Activated B cell treated with CpG ODN at 0.5 μM for 24 hours (primary cell): Measurements from ENCODE around the gene KRTAP5-2. TPM values are rescaled to one million over a fixed set of nuclear protein-coding genes. Genes with fewer than 3 reads are reported as not detected.
"Not testable (repeated sequence)": the region's sequence is repeated elsewhere in the genome, so short reads cannot be mapped to it uniquely, and the experiment has no call there.

ENCODE experiments used
- ATAC-seq: fragments of 200-7000 bp; cut with Tn5 transposase; one replicate; pipeline ENCODE4 v1.10.0; 2021; ENCODE audit warnings: low read depth, mild to moderate bottlenecking, moderate library complexity
- CTCF ChIA-PET: fragments of 350-600 bp; sonication (Branson Sonifier 250); formaldehyde crosslinking; loops from one replicate; lab custom pipeline; 2021; ENCODE audit warnings: antibody characterized with exemption; lab: Charles Lee
- POLR2A ChIA-PET: fragments of 350-600 bp; sonication (Branson Sonifier 250); formaldehyde crosslinking; loops from one replicate; lab custom pipeline; 2021; ENCODE audit warnings: antibody characterized with exemption; lab: Charles Lee
- DNase-seq: peaks from one replicate; pipeline ENCODE4 v3.0.0; 2022
- H3K27ac Mint-ChIP-seq: one replicate; pipeline ENCODE4 v1.8.0; 2020; ENCODE audit warnings: mixed read lengths
- H3K27me3 Mint-ChIP-seq: one replicate; pipeline ENCODE4 v1.8.0; 2021; ENCODE audit warnings: mixed read lengths
- H3K36me3 Mint-ChIP-seq: one replicate; pipeline ENCODE4 v1.8.0; 2021; ENCODE audit warnings: low read depth, mixed read lengths
- H3K4me1 Mint-ChIP-seq: one replicate; pipeline ENCODE4 v1.8.0; 2021; ENCODE audit warnings: mixed read lengths
- H3K4me3 Mint-ChIP-seq: one replicate; pipeline ENCODE4 v1.8.0; 2020; ENCODE audit warnings: mild to moderate bottlenecking, mixed read lengths
- H3K9me3 Mint-ChIP-seq: one replicate; pipeline ENCODE4 v1.8.0; 2020; ENCODE audit warnings: mixed read lengths
- intact Hi-C: fragments of 100-400 bp; cut with micrococcal nuclease; formaldehyde crosslinking; loops from one replicate; pipeline ENCODE4 v1.15.1; 2024
- total RNA-seq: library from RNA; stranded (reverse); gene quantifications from 2 replicates; pipeline ENCODE4 v1.2.3, GENCODE V29; 2022
- TF ChIP-seq, protein P1 (sequence below): fragments of 200-600 bp; IDR thresholded peaks from one replicate; pipeline ENCODE4 v1.8.0; 2022; ENCODE audit warnings: antibody characterized with exemption, mild to moderate bottlenecking

The KRTAP5-2 gene
- total RNA-seq, 1 donor from 2014 or later = not detected

DNA sequence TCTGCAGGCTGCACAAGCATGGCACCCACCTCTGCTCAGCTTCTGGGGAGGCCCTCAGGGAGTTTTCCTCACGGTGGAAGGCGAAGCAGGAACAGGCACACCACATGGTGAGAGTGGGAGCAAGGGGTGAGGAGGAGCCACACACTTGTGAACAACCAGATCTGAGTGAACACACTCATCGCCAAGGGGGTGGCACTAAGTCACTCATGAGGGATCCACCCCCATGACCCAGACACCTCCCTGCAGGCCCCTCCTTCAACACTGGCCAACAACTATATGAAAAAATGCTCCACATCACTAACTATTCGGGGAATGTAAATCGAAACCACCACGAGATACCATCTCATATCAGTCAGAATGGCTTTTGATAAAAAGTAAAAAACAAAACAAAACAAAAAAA lies 722 bp upstream of the KRTAP5-2 start:
- ATAC-seq = no peak
- CTCF ChIA-PET = no interaction called here
- intact Hi-C loops = no loop called here

DNA sequence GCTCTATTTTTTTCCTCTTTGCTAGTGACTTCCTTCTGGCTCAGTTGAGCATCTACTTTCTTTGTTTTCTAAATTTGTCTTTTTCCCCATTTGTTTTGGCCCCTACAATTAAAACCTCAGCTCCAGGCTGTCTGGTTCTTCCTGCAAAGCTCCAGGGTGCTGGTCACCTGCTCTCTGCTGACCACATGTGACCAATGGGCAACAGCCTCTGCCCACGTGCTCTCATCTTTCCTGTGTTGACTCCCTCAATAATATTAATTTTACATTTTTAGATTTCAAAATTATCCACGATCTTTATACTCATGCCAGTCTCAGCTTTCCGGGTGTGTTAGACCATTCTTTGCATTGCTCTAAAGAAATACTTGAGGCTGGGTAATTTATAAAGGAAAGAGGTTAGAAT lies 312 bp upstream of the KRTAP5-2 start:
- H3K27ac Mint-ChIP-seq, intact Hi-C loops, CTCF ChIA-PET, ATAC-seq, POLR2A ChIA-PET, DNase-seq, H3K9me3 Mint-ChIP-seq, H3K4me3 Mint-ChIP-seq, H3K36me3 Mint-ChIP-seq: not testable (repeated sequence)
- peaks cover 15% of the 10 kb centered on the region for H3K4me1 Mint-ChIP-seq
- H3K27me3 Mint-ChIP-seq = peaks cover 36% of the 10 kb centered on the region

More for the DNA sequence above, 722 bp upstream of the KRTAP5-2 start:
- DNase-seq = no peak
- POLR2A ChIA-PET = interaction anchor here (0.6 kb wide), 1 partner anchor 27 kb away, joined by 6 read pairs; no protein-coding TSS in a partner anchor
- peaks cover 15% of the 10 kb centered on the region for H3K4me1 Mint-ChIP-seq
- TF ChIP-seq, protein P1, sequence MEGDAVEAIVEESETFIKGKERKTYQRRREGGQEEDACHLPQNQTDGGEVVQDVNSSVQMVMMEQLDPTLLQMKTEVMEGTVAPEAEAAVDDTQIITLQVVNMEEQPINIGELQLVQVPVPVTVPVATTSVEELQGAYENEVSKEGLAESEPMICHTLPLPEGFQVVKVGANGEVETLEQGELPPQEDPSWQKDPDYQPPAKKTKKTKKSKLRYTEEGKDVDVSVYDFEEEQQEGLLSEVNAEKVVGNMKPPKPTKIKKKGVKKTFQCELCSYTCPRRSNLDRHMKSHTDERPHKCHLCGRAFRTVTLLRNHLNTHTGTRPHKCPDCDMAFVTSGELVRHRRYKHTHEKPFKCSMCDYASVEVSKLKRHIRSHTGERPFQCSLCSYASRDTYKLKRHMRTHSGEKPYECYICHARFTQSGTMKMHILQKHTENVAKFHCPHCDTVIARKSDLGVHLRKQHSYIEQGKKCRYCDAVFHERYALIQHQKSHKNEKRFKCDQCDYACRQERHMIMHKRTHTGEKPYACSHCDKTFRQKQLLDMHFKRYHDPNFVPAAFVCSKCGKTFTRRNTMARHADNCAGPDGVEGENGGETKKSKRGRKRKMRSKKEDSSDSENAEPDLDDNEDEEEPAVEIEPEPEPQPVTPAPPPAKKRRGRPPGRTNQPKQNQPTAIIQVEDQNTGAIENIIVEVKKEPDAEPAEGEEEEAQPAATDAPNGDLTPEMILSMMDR = no peak
- peaks cover 34% of the 10 kb centered on the region for H3K27me3 Mint-ChIP-seq
- no peak overlapping the region for H3K27ac Mint-ChIP-seq
- H3K9me3 Mint-ChIP-seq = no peaks in the 10 kb centered on the region
- no peak overlapping the region for H3K4me3 Mint-ChIP-seq
- no peaks in the 10 kb centered on the region for H3K36me3 Mint-ChIP-seq

DNA sequence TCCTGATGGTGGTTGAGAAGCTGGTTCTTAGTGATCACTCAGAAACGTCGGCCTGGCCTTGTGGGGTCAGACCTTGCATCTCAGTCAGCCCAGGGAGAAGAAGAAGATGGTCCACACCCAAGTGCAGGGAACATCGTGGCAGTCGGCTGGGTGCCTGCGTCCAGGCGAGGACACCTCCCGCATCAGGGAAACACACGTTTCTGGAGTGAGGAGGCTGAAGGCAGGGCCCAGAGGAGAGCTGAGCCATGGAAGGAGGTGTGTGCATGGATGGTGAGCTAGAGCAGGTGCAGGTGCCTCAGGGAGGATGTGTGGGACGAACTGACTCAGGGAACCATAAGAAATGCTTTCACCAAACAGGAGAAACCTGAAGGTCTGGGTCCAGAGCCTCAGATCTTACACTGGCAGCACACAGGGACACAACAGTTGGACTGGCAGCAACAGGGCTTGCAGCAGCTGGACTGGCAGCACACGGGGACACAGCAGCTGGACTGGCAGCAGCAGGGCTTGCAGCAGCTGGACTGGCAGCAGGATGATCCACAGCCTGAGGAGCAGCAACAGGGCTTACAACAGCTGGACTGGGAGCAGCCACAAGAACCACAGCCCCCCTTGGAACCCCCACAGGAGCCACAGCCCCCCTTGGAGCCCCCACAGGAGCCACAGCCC lies 632 bp downstream of the KRTAP5-2 start:
- H3K4me3 Mint-ChIP-seq = no peak overlapping the region
- H3K27ac Mint-ChIP-seq = no peak overlapping the region
- H3K9me3 Mint-ChIP-seq = no peaks in the 10 kb centered on the region
- TF ChIP-seq, protein P1 = no peak
- ATAC-seq = no peak
- ChIA-PET POLR2A (no interaction called here), CTCF (no interaction called here)
- no peaks in the 10 kb centered on the region for H3K36me3 Mint-ChIP-seq
- H3K4me1 Mint-ChIP-seq = peaks cover 15% of the 10 kb centered on the region
- intact Hi-C loops = no loop called here
- H3K27me3 Mint-ChIP-seq = peaks cover 39% of the 10 kb centered on the region
- DNase-seq = no peak

DNA sequence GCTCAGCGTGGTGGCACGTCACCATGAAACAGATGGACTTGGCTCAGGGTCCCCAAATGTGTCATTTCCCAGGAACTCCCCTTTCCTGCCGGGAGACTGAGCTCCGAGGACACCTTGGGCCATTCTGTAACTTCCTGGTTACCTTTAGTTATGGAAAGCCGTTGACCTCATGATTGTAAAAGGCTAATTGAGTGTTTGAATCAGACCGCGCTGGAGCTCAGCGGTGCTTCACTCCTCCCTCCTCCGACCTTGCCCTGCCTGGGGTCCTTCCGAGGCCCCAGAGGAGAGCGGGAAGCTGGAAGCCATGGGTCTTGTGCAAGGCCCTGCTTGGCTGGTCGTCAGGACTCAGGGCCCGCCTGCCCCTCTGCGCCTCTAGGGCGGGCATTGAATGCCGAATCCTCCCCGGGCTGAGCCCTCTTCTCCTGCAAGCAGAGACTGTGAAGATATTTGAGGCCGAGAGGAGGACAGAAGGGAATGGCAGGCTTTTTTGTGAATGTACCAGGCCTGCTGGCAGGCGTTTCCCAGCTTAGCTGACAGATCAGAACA lies 1.4 kb downstream of the KRTAP5-2 start:
- H3K4me3 Mint-ChIP-seq, POLR2A ChIA-PET, H3K9me3 Mint-ChIP-seq, ATAC-seq, H3K27ac Mint-ChIP-seq, intact Hi-C loops, H3K36me3 Mint-ChIP-seq, DNase-seq: not testable (repeated sequence)
- CTCF ChIA-PET = interaction anchor here (0.8 kb wide), 1 partner anchor 27 kb away, joined by 3 read pairs; no protein-coding TSS in a partner anchor
- H3K27me3 Mint-ChIP-seq = peaks cover 42% of the 10 kb centered on the region
- peaks cover 11% of the 10 kb centered on the region for H3K4me1 Mint-ChIP-seq

DNA sequence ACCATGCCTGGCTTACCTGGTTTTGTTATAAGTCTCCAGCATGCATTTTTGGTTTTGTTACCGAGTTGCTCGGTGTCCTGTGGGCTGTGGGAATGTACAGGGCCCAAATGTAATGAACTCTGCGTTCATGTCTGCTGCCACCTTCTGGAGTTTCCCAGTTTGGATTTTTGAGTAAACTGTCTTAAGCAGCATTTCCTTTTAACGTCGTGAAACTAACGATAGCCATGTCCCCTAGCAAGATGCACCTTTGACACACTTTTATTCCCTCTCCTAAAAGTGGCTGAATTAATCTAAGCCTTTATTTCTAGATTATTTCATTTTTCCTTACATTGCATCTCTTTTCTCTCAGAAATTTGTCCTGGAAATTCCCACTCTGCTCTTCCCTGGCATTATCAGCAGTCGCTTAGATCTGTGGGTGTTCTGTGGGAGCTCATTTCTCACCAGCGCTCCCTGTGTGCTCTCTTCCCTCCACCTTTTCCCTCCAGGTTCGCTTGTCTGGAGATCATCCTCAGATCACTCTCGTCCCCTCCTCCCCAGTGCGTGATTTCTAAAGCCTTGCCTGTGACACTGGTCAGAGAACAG lies 2.0 kb downstream of the KRTAP5-2 start:
- H3K36me3 Mint-ChIP-seq, intact Hi-C loops, DNase-seq, H3K9me3 Mint-ChIP-seq, POLR2A ChIA-PET, H3K4me1 Mint-ChIP-seq, H3K4me3 Mint-ChIP-seq, ATAC-seq, H3K27ac Mint-ChIP-seq: not testable (repeated sequence)
- H3K27me3 Mint-ChIP-seq = peaks cover 42% of the 10 kb centered on the region
- CTCF ChIA-PET = interaction anchor here (0.8 to 1.0 kb wide), 2 partner anchors 28 to 98 kb away, joined by 3 read pairs; no protein-coding TSS in a partner anchor

DNA sequence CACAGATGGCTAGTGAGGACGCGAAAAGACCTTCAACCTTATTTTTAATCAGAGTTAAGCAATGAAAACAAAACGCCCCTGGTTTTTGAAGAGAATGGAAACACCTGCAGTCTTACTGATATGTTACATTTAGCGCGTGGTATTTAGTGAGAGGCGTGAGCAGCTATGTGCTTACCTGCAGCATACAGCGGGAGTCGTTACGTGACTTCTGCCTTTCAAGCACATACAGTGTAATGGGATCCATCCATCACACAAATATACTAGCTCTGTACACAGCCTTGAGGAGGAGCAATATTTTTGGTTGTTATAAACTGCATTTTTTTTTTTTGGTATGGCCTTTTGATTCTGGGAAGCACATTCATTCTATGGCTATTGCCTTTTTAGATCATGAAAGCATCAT lies 5.5 kb downstream of the KRTAP5-2 start:
- ChIA-PET POLR2A (no interaction called here), CTCF (no interaction called here)
- DNase-seq (no peak), ATAC-seq (no peak)
- Mint-ChIP-seq H3K9me3 (no peaks in the 10 kb centered on the region), H3K27ac (no peak overlapping the region), H3K4me3 (no peak overlapping the region), H3K36me3 (no peaks in the 10 kb centered on the region), H3K4me1 (peaks cover 23% of the 10 kb centered on the region), H3K27me3 (peaks cover 38% of the 10 kb centered on the region)
- TF ChIP-seq, protein P1 = no peak
- intact Hi-C loops = no loop called here
